Mesenchymal stem cell (in vitro differentiated cells and primary cell): Measurements from ENCODE around the gene WWOX.

Experiments
- DNase-seq: peaks from one replicate; pipeline ENCODE4 v3.0.0-alpha.2; 2013
- H2AFZ ChIP-seq: one replicate; pipeline ENCODE4 v1.6.1; 2013; ENCODE audit warnings: low read depth, mild to moderate bottlenecking, control low read depth, inconsistent platforms, low read length, moderate library complexity
- H2AK5ac ChIP-seq: 2 replicates; pipeline ENCODE4 v1.6.1; 2013; ENCODE audit warnings: low read length, moderate library complexity, mild to moderate bottlenecking, inconsistent platforms; ENCODE audit not compliant: severe bottlenecking
- H2BK120ac ChIP-seq: one replicate; pipeline ENCODE4 v1.6.1; 2013; ENCODE audit warnings: low read depth, mild to moderate bottlenecking, inconsistent platforms, low read length, moderate library complexity
- H2BK12ac ChIP-seq, 2 experiments: one replicate each; pipeline ENCODE4 v1.6.1; 2013; ENCODE audit warnings: inconsistent platforms in 2 of 2, low read length in 2 of 2, mild to moderate bottlenecking in 2 of 2, moderate library complexity in 2 of 2, control low read depth in 1 of 2
- H2BK15ac ChIP-seq: one replicate; pipeline ENCODE4 v1.6.1; 2013; ENCODE audit warnings: mild to moderate bottlenecking, low read depth, inconsistent platforms; ENCODE audit not compliant: poor library complexity, severe bottlenecking
- H2BK5ac ChIP-seq: 2 replicates; pipeline ENCODE4 v1.6.1; 2013; ENCODE audit warnings: low read depth, mild to moderate bottlenecking, low read length, control low read depth, inconsistent platforms; ENCODE audit not compliant: poor library complexity, severe bottlenecking
- H3K14ac ChIP-seq, 2 experiments: one replicate each; pipeline ENCODE4 v1.6.1; 2013; ENCODE audit warnings: inconsistent platforms in 2 of 2, low read length in 2 of 2, control low read depth in 1 of 2, mild to moderate bottlenecking in 1 of 2, moderate library complexity in 1 of 2
- H3K18ac ChIP-seq, 2 experiments: one replicate each; pipeline ENCODE4 v1.6.1; 2013; ENCODE audit warnings: inconsistent platforms in 2 of 2, low read length in 2 of 2, control low read depth in 1 of 2, low read depth in 1 of 2, mild to moderate bottlenecking in 1 of 2
- H3K23ac ChIP-seq, 2 experiments: one replicate each; pipeline ENCODE4 v1.6.1; 2013; ENCODE audit warnings: inconsistent platforms in 2 of 2, low read length in 2 of 2, mild to moderate bottlenecking in 2 of 2, moderate library complexity in 2 of 2, control low read depth in 1 of 2
- H3K27ac ChIP-seq: 2 replicates; pipeline ENCODE4 v1.5.1; 2013; ENCODE audit warnings: mild to moderate bottlenecking, moderate library complexity, low read length, control low read depth, inconsistent platforms; ENCODE audit not compliant: poor library complexity, severe bottlenecking
- H3K27me3 ChIP-seq, 2 experiments: 2 replicates each; pipeline versions ENCODE4 v1.6.1 to v1.7.0; 2013; ENCODE audit warnings: low read length in 2 of 2, mild to moderate bottlenecking in 2 of 2, moderate library complexity in 2 of 2, control low read depth in 1 of 2, inconsistent platforms in 1 of 2; ENCODE audit not compliant: control insufficient read depth in 1 of 2, insufficient read depth in 1 of 2
- H3K36me3 ChIP-seq, 2 experiments: 2 replicates each; pipeline versions ENCODE4 v1.6.1 to v1.7.0; 2013; ENCODE audit warnings: low read length in 2 of 2, control low read depth in 1 of 2, inconsistent platforms in 1 of 2, low read depth in 1 of 2, mild to moderate bottlenecking in 1 of 2; ENCODE audit not compliant: insufficient read depth in 2 of 2, control insufficient read depth in 1 of 2
- H3K4ac ChIP-seq, 2 experiments: one replicate each; pipeline ENCODE4 v1.6.1; 2013; ENCODE audit warnings: inconsistent platforms in 2 of 2, low read length in 2 of 2, mild to moderate bottlenecking in 2 of 2, moderate library complexity in 2 of 2, control low read depth in 1 of 2, low read depth in 1 of 2
- H3K4me1 ChIP-seq: 2 replicates; pipeline ENCODE4 v1.6.1; 2013; ENCODE audit warnings: low read depth, low read length, control low read depth; ENCODE audit not compliant: control insufficient read depth, insufficient read depth
- H3K4me2 ChIP-seq: 2 replicates; pipeline ENCODE4 v1.6.1; 2013; ENCODE audit warnings: low read length, mild to moderate bottlenecking, inconsistent platforms; ENCODE audit not compliant: poor library complexity, severe bottlenecking
- H3K4me3 ChIP-seq, 2 experiments: 2 replicates each; pipeline versions ENCODE4 v1.5.1 to v1.7.0; 2013; ENCODE audit warnings: low read length in 2 of 2, mild to moderate bottlenecking in 2 of 2, control low read depth in 1 of 2, low read depth in 1 of 2; ENCODE audit not compliant: insufficient read depth in 1 of 2
- H3K79me1 ChIP-seq: replicated peaks from 2 replicates; pipeline ENCODE4 v1.6.1; 2013; ENCODE audit warnings: mild to moderate bottlenecking, control low read depth, low read length, inconsistent platforms; ENCODE audit not compliant: poor library complexity, severe bottlenecking
- H3K9ac ChIP-seq: 2 replicates; pipeline ENCODE4 v1.7.0; 2013; ENCODE audit warnings: mild to moderate bottlenecking, low read length, moderate library complexity
- H3K9me3 ChIP-seq: 2 replicates; pipeline ENCODE4 v1.7.0; 2013; ENCODE audit warnings: mild to moderate bottlenecking, low read length; ENCODE audit not compliant: control insufficient read depth
- H4K8ac ChIP-seq: one replicate; pipeline ENCODE4 v1.6.1; 2013; ENCODE audit warnings: inconsistent platforms, mild to moderate bottlenecking, low read length, moderate library complexity
- H4K91ac ChIP-seq: one replicate; pipeline ENCODE4 v1.6.1; 2013; ENCODE audit warnings: mild to moderate bottlenecking, low read length, inconsistent platforms
- WGBS: methylation state at CpG from one replicate; pipeline ENCODE4 v1.1.7; 2013; ENCODE audit warnings: mixed read lengths; 5-methylcytosine and 5-hydroxymethylcytosine counted together

WWOX gene

DNA sequence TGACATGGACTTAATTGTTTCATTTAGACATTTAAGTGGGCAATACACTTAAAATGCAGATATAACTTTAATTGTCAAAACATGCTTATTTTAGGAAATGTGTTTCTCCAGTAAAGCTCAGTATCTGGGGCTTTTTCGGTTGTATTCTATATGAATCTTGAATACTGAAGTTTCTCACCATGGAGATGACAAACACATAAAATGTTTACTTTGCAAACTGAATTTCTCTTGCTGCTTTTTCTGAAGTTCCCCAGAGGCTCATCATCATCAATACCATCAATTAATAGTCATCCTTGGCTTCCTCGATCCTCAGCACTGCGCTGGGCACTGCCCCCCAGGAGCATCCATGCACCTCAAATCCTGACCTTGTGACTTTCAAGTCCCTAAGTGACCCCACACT, 227.3 kb downstream of the WWOX start:
- H2AK5ac ChIP-seq = no peak overlapping the region
- no peak overlapping the region for H2BK5ac ChIP-seq
- H2BK12ac ChIP-seq = peak overlapping the region in 1 of 2 experiments; percentile 6
- no peak overlapping the region for H3K27ac ChIP-seq
- H2AFZ ChIP-seq = no peak overlapping the region
- no peak overlapping the region for H2BK120ac ChIP-seq
- H3K18ac ChIP-seq = no peak overlapping the region
- no peaks in the 10 kb centered on the region for H3K36me3 ChIP-seq
- H3K9ac ChIP-seq = no peak overlapping the region
- H3K4me3 ChIP-seq = no peak overlapping the region
- H3K14ac ChIP-seq = no peak overlapping the region
- H3K9me3 ChIP-seq = no peaks in the 10 kb centered on the region
- 92% methylated on average over 3 of the region's 3 CpGs for WGBS
- no peak overlapping the region for H3K4me2 ChIP-seq
- H4K91ac ChIP-seq = no peak overlapping the region
- H3K79me1 ChIP-seq = no peaks in the 10 kb centered on the region
- H4K8ac ChIP-seq = no peak overlapping the region
- H3K4ac ChIP-seq = no peak overlapping the region
- no peak for DNase-seq
- H3K27me3 ChIP-seq = no peaks in the 10 kb centered on the region
- no peaks in the 10 kb centered on the region for H3K4me1 ChIP-seq
- no peak overlapping the region for H2BK15ac ChIP-seq
- H3K23ac ChIP-seq = no peak overlapping the region

DNA sequence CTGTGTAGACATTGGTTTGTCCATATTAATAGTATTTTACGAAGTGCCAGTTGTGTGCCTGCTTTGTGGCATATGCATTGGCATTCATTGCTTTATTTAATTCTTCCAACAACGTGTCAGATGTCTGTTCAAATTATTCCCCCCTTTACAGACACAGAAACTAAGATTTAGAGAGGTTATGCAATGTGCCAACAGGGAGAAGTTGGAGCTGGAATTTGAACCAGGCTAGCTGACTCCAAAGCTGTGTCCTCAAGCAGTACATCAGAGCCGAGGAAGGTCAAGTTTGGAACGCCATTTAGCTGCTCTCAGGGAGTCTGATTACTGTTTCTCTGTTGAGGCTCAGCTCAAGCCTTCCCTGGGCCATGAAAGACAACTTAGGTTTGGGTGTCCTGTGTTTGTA, 232.3 kb downstream of the WWOX start:
- no peaks in the 10 kb centered on the region for H3K27me3 ChIP-seq
- H2BK5ac ChIP-seq = no peak overlapping the region
- no peak overlapping the region for H3K4ac ChIP-seq
- no peak overlapping the region for H3K18ac ChIP-seq
- H3K36me3 ChIP-seq = no peaks in the 10 kb centered on the region
- no peak overlapping the region for H3K4me2 ChIP-seq
- no peak overlapping the region for H2BK120ac ChIP-seq
- no peak overlapping the region for H2BK12ac ChIP-seq
- no peaks in the 10 kb centered on the region for H3K4me1 ChIP-seq
- no peaks in the 10 kb centered on the region for H3K9me3 ChIP-seq
- no peak for DNase-seq
- no peak overlapping the region for H2AFZ ChIP-seq
- H3K27ac ChIP-seq = no peak overlapping the region
- no peak overlapping the region for H4K91ac ChIP-seq
- WGBS = 89% methylated on average over 4 of the region's 4 CpGs
- H3K4me3 ChIP-seq = no peak overlapping the region
- H2AK5ac ChIP-seq = no peak overlapping the region
- no peak overlapping the region for H3K14ac ChIP-seq
- no peaks in the 10 kb centered on the region for H3K79me1 ChIP-seq
- no peak overlapping the region for H4K8ac ChIP-seq
- H3K9ac ChIP-seq = no peak overlapping the region
- no peak overlapping the region for H2BK15ac ChIP-seq
- H3K23ac ChIP-seq = no peak overlapping the region

DNA sequence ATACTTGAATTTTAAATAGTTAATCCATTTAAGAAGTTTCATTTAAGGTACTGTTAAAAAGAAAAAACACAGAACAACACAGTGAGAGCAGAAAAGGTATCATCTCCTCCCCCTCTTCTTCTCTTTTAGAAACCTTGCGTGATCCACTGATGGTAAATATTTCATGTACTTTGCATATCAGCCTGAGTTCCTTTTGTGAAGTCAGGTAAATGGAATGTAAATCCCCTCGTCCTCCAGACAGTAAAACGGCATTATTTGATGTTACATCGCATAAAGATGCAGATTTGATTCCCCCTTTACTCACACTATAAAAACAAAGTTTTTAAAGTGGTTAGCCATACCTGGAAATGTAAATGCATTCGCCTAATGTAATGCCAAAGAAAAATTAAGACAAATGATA, 234.4 kb downstream of the WWOX start:
- H3K79me1 ChIP-seq = no peaks in the 10 kb centered on the region
- H3K14ac ChIP-seq = no peak overlapping the region
- no peak overlapping the region for H3K23ac ChIP-seq
- H3K4me1 ChIP-seq = no peaks in the 10 kb centered on the region
- H3K4me3 ChIP-seq = no peak overlapping the region
- WGBS = 63% methylated on average over 4 of the region's 5 CpGs
- H2BK12ac ChIP-seq = no peak overlapping the region
- no peaks in the 10 kb centered on the region for H3K36me3 ChIP-seq
- H3K9ac ChIP-seq = no peak overlapping the region
- no peak overlapping the region for H2BK120ac ChIP-seq
- H3K4me2 ChIP-seq = no peak overlapping the region
- H3K27me3 ChIP-seq = no peaks in the 10 kb centered on the region
- H2AK5ac ChIP-seq = no peak overlapping the region
- DNase-seq = no peak
- no peak overlapping the region for H4K91ac ChIP-seq
- H3K18ac ChIP-seq = no peak overlapping the region
- no peak overlapping the region for H2BK15ac ChIP-seq
- no peak overlapping the region for H2BK5ac ChIP-seq
- H2AFZ ChIP-seq = no peak overlapping the region
- H3K9me3 ChIP-seq = no peaks in the 10 kb centered on the region
- no peak overlapping the region for H3K4ac ChIP-seq
- H3K27ac ChIP-seq = no peak overlapping the region
- H4K8ac ChIP-seq = no peak overlapping the region

DNA sequence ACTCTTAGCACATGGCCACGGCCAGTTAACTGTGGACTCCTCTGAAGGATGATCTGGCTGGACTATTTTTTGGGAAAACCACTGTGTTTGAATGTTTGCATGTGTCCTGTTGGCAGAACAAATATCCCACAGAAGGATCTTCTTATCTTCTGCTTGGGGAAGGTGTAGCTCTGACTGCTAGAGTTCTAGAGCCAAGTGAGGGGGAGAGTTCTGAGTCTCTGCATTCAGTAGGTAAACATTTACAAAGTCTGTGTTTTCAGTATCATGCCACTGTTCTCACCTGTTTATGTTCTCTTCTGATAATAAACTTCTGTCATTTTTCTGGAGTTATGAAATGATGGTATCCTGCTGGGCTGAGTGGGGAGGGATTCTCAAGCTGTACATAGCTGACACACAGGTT, 241.1 kb downstream of the WWOX start:
- Histone ChIP-seq H3K4ac (no peak overlapping the region), H3K27me3 (no peaks in the 10 kb centered on the region), H3K18ac (no peak overlapping the region), H2BK120ac (no peak overlapping the region), H3K14ac (no peak overlapping the region), H2AFZ (no peak overlapping the region), H3K23ac (no peak overlapping the region), H3K4me3 (no peak overlapping the region), H3K79me1 (no peaks in the 10 kb centered on the region), H2AK5ac (no peak overlapping the region), H3K36me3 (no peaks in the 10 kb centered on the region), H2BK12ac (no peak overlapping the region), H3K27ac (no peak overlapping the region), H3K4me1 (no peaks in the 10 kb centered on the region), H2BK5ac (no peak overlapping the region), H3K9me3 (no peaks in the 10 kb centered on the region), H3K9ac (no peak overlapping the region), H2BK15ac (no peak overlapping the region), H3K4me2 (no peak overlapping the region), H4K8ac (no peak overlapping the region), H4K91ac (no peak overlapping the region)
- DNase-seq = no peak
- 100% methylated on average over 1 of the region's 1 CpG for WGBS
